ENCODE results near the gene OSBPL9. TPM values are rescaled to one million over a fixed set of nuclear protein-coding genes. Genes with fewer than 3 reads are reported as not detected.
A peak's percentile ranks its signal among the peaks of the same experiment; 100 is the strongest.
"Not testable (repeated sequence)": the region's sequence is repeated elsewhere in the genome, so short reads cannot be mapped to it uniquely, and the experiment has no call there.

Gene OSBPL9
- total RNA-seq, 4 donors from 2014 or later = 56.9 to 110 (median 78.3) TPM

DNA sequence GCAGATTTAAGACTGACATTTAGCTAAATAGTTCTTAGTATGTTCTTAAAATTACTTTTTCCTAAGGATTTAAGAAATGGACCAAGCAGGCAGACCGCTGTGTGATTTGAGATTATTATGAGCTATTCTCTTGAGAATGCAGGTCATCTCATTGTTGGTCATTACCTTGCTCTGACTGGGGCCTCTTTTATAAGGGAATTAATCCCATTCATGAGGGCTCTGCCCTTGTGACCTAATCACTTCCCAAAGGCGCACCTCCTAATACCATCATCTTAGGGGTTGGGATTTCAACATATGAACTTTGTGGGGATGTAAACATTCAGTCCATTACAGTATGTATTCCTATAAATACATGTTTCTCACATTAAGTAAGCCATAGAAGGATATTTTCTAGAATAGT, 24.2 kb downstream of the OSBPL9 start:
- WGBS, 2 donors (ENCODE audit: low coverage in 1 of 2) = 93 to 94% methylated on average over 2 of the region's 2 CpGs
- no peak overlapping the region for H3K4me3 ChIP-seq
- H3K27ac ChIP-seq = peak overlapping the region in 1 of 4 donors; percentile 77
- H3K9me3 ChIP-seq = no peaks in the 10 kb centered on the region
- no peak for TF ChIP-seq POLR2A (IDR thresholded peaks at IDR 0.05)
- TF ChIP-seq, protein P1, sequence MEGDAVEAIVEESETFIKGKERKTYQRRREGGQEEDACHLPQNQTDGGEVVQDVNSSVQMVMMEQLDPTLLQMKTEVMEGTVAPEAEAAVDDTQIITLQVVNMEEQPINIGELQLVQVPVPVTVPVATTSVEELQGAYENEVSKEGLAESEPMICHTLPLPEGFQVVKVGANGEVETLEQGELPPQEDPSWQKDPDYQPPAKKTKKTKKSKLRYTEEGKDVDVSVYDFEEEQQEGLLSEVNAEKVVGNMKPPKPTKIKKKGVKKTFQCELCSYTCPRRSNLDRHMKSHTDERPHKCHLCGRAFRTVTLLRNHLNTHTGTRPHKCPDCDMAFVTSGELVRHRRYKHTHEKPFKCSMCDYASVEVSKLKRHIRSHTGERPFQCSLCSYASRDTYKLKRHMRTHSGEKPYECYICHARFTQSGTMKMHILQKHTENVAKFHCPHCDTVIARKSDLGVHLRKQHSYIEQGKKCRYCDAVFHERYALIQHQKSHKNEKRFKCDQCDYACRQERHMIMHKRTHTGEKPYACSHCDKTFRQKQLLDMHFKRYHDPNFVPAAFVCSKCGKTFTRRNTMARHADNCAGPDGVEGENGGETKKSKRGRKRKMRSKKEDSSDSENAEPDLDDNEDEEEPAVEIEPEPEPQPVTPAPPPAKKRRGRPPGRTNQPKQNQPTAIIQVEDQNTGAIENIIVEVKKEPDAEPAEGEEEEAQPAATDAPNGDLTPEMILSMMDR (IDR thresholded peaks at IDR 0.05) = no peak
- no peak for TF ChIP-seq EP300 (IDR thresholded peaks at IDR 0.05)
- TF ChIP-seq POLR2AphosphoS5 (IDR thresholded peaks at IDR 0.05) = no peak
- no peaks in the 10 kb centered on the region for H3K36me3 ChIP-seq
- ATAC-seq = no peak
- H3K4me1 ChIP-seq = peaks cover 23 to 56% (median 36%) of the 10 kb centered on the region in 3 donors
- no peaks in the 10 kb centered on the region for H3K27me3 ChIP-seq

DNA sequence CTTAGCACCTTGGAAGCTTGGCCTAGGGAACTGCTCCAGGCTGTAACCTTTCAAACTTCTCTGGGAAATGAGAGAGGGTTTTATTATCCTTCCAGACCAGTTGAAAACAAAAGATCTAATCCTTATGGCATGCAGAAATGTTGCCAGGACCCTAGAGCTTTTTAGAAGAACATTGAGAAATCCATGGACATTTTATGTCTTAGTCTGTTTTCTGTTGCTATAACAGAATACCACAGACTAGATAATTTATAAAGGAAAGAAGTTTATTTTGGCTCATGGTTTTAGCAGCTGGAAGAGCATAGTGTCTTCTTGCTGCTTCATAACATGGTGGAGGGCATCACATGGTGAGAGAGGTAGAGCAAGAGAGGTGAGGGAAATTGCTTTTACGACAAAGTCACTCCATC, 25.8 kb downstream of the OSBPL9 start:
- Histone ChIP-seq H3K9me3 (no peaks in the 10 kb centered on the region), H3K27me3 (no peaks in the 10 kb centered on the region), H3K36me3 (no peaks in the 10 kb centered on the region), H3K4me3 (no peak overlapping the region), H3K27ac (peak overlapping the region; percentile 77 to 87 (median 80)), H3K4me1 (peaks cover 20 to 47% (median 32%) of the 10 kb centered on the region in 3 donors)
- WGBS, 2 donors (ENCODE audit: low coverage in 1 of 2) = 18 to 88% methylated on average over 1 of the region's 1 CpG
- ATAC-seq = peak; percentile 85
- no peak for TF ChIP-seq EP300 (IDR thresholded peaks at IDR 0.05)
- TF ChIP-seq POLR2AphosphoS5 (IDR thresholded peaks at IDR 0.05) = peak; percentile 50

DNA sequence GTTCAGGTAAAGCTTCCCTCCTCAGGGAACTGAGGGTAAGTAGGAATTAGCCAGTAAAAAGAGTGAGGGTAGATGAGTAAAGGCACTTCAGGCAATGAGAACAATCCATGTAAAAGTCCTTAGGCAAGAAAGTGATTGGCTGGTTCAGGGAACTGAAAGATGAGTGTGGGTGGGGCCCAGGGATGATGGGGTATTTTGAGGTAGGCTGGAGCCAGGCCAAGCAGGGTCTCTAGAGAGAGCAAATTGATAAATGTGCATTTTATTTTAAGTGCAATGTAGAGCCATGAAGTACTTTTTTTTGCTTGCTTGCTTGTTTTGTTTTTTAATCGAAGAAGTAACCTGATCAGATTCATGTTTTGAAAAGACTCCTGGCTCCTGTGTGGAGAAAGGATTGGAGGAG, 26.5 kb downstream of the OSBPL9 start:
- H3K4me1 ChIP-seq = peaks cover 22 to 53% (median 36%) of the 10 kb centered on the region in 3 donors
- no peak overlapping the region for H3K4me3 ChIP-seq
- H3K27ac ChIP-seq = peak overlapping the region; percentile 77 to 85 (median 80)
- no peak for TF ChIP-seq POLR2A (IDR thresholded peaks at IDR 0.05)
- TF ChIP-seq, protein P1 (IDR thresholded peaks at IDR 0.05) = no peak
- no peak for TF ChIP-seq EP300 (IDR thresholded peaks at IDR 0.05)
- TF ChIP-seq POLR2AphosphoS5 (IDR thresholded peaks at IDR 0.05) = no peak
- WGBS, 2 donors (ENCODE audit: low coverage in 1 of 2) = 63% methylated on average over 1 of the region's 1 CpG; no CpG with 5 or more reads in 1 of the 2 donors
- no peaks in the 10 kb centered on the region for H3K36me3 ChIP-seq
- H3K9me3 ChIP-seq = no peaks in the 10 kb centered on the region
- no peaks in the 10 kb centered on the region for H3K27me3 ChIP-seq
- ATAC-seq = no peak

DNA sequence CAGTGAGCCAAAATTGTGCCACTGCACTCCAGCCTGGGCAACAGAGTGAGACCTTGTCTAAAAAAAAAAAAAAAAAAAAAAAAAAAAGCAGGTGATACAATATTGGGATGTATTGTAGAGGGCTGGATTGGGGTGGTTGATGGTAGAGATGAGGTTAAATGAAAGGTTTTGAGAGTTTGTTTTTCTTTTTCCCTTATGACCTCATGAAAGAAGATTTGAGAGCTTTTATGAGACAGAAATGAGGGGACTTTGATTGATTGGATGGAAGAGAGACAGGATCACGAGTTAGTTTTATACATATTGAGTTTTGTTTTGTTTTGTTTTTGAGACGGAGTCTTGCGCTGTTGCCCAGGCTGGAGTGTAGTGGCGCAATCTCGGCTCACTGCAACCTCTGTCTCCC, 27.1 kb downstream of the OSBPL9 start:
- WGBS, 2 donors (ENCODE audit: low coverage in 1 of 2) = 85 to 95% methylated on average over 4 to 5 of the region's 5 CpGs
- ATAC-seq = no peak
- Histone ChIP-seq H3K27ac (peak overlapping the region in 3 of 4 donors; percentile 77 to 84 (median 77)), H3K36me3 (no peaks in the 10 kb centered on the region), H3K9me3 (no peaks in the 10 kb centered on the region), H3K27me3 (no peaks in the 10 kb centered on the region), H3K4me3 (no peak overlapping the region), H3K4me1 (peaks cover 22 to 60% (median 36%) of the 10 kb centered on the region in 3 donors)
- no peak for TF ChIP-seq POLR2A (IDR thresholded peaks at IDR 0.05)
- no peak for TF ChIP-seq EP300 (IDR thresholded peaks at IDR 0.05)
- no peak for TF ChIP-seq POLR2AphosphoS5 (IDR thresholded peaks at IDR 0.05)
- TF ChIP-seq, protein P1 (IDR thresholded peaks at IDR 0.05) = no peak

DNA sequence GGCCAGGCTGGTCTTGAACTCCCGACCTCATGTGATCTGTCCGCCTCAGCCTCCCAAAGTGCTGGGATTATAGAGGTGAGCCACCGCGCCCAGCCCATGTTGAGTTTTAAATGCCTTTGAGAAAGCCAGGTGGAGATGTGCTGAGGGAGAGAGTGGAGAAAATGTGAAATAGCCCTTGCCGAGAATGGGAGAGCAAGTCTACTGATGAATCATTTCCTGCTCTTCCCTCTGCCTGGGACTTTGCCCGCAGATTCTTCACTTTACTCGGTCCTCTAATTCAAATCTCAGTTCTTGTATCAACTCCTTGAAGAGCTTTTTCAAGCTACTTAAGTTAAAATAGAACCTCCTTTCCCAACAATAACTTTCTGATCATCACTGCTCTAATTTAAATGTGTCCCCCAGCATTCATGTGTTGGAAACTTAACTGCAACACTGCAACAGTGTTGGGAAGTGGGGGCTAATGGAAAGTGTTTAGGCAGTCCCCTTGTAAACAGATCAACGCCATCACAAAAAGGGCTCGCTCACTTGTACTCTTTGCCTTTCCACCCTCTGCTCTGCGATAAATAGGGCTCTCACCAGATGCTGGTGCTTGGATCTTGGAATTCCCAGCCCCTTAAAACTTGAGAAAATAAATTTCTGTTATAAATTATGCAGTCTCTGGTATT, 27.8 kb downstream of the OSBPL9 start:
- 70 to 89% methylated on average over 6 to 10 of the region's 10 CpGs for WGBS, 2 donors (ENCODE audit: low coverage in 1 of 2)

DNA sequence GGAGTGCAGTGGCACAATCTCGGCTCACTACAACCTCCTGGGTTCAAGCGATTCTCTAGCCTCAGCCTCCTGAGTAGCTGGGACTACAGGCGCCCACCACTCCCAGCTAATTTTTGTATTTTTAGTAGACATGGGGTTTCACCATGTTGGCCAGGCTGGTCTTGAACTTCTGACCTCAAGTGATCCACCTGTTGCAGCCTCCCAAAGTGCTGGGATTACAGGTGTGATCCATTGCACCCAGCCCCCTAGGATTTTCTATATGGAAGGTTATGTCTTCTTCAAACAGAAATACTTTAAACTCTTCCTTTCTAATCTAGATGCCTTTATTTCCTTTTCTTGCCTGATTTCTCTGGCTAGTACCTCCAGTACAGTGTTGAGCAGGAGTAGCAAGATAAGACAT, 29.7 kb downstream of the OSBPL9 start:
- not testable (repeated sequence) for H3K4me3 ChIP-seq, H3K9me3 ChIP-seq, H3K27ac ChIP-seq, H3K27me3 ChIP-seq, ATAC-seq, H3K36me3 ChIP-seq
- WGBS, 2 donors (ENCODE audit: low coverage in 1 of 2) = 100% methylated on average over 2 of the region's 3 CpGs; no CpG with 5 or more reads in 1 of the 2 donors
- peaks cover 21 to 68% (median 29%) of the 10 kb centered on the region in 3 donors for H3K4me1 ChIP-seq

More for the DNA sequence above, 27.8 kb downstream of the OSBPL9 start:
- H3K4me3 ChIP-seq = no peak overlapping the region
- ATAC-seq = no peak
- H3K4me1 ChIP-seq = peaks cover 22 to 65% (median 36%) of the 10 kb centered on the region in 3 donors
- no peak for TF ChIP-seq POLR2A (IDR thresholded peaks at IDR 0.05)
- TF ChIP-seq EP300 (IDR thresholded peaks at IDR 0.05) = no peak
- TF ChIP-seq, protein P1 (IDR thresholded peaks at IDR 0.05) = no peak
- no peak for TF ChIP-seq POLR2AphosphoS5 (IDR thresholded peaks at IDR 0.05)
- peak overlapping the region in 3 of 4 donors; percentile 68 to 77 (median 77) for H3K27ac ChIP-seq
- no peaks in the 10 kb centered on the region for H3K27me3 ChIP-seq
- H3K36me3 ChIP-seq = no peaks in the 10 kb centered on the region
- H3K9me3 ChIP-seq = no peaks in the 10 kb centered on the region
